Embryonic facial prominence (tissue), 1 donor: ENCODE results near the gene USP48.
"Not testable (repeated sequence)": the region's sequence is repeated elsewhere in the genome, so short reads cannot be mapped to it uniquely, and the experiment has no call there.

ENCODE experiments used
- DNase-seq: peaks from one replicate; pipeline ENCODE4 v3.0.0-alpha.2; 2016; ENCODE audit errors: extremely low spot score

USP48 gene

DNA sequence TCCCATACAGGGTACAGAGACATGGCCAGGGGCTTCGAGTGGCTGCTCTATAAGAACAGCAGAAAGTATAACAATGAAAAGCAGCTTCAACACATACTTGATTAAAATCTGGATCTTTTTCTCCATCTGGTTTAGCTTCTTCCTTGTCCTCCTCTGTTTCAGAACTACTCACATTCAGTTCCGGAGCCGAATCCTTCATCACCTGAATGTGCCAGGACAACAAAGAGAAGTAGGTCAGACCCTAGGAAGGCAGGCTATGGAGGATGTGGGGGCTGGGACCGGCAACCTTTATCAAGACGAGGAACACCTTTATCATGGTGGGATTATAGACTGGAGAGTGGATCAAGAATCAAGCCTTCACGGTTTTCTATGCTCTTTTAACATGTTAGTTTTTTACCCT, 81.5 kb downstream of the USP48 start:
- DNase-seq = no peak

DNA sequence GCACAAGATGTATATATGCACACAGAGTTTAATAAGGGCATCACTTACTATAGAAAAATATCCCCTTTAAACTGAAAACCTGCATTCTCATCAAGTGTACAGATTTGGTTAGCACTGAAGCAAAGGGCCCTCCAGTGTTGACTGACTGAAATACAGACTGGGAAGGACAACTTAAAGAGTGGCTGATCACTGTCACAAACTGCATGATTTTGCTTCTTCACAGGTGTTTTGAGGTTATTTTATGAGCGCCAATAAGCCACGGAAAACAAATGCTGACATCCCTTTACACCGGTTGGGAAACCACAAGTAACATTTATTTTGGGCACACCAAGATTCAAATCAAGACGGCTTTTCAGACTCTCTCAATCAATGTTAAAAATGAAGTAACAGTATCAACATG, 82.9 kb downstream of the USP48 start:
- DNase-seq = no peak

- no peak for DNase-seq
These were observed 86.0 kb downstream of the USP48 start for GRCh38 chr1:21696931-21697330.

- no peak for DNase-seq
These were observed 89.2 kb downstream of the USP48 start for GRCh38 chr1:21693732-21694131.

DNA sequence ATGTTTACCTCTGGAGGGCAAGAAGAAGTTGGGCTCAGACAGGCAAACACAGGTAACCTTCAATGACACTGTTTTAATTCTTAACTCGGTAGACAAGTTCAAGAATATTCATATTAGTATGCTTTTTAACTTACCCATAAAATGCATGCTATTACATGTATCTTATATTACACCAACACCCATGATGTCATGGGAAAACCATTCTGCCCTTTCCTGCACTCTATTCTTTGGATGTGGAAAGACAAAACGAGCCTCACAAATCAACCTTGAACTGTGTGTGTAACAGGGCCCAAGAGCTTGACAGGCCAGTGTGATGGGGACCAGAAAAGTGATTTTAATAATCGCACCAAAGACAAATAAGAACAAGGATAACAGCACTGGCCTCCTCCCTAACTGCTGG, 91.2 kb downstream of the USP48 start:
- no peak for DNase-seq

- no peak for DNase-seq
These were observed 93.1 kb downstream of the USP48 start for GRCh38 chr1:21689661-21690372.

DNA sequence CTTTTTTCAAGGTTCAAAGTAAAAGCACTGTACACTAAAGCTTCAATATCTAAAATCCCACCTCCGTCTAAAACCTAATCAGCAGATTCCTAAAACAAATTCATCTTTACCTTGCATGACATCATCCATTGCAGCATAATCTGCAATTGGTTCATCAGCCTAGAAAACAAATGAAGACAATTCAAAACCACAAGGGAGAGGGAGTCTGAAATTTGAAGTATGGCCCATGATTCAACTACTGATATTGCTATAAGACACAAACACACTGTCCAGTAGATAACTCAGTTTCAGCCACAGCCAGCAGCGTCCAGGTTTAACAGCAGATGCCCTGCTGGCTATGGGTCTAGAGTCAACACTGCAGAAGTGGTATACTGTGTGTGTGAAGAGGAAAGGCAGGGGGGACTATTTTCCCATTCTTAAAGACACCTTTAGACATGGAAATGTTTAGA, 95.8 kb downstream of the USP48 start:
- DNase-seq = no peak

GRCh38 chr1:21685946-21686678, 96.8 kb downstream of the USP48 start:
- DNase-seq = no peak

DNA sequence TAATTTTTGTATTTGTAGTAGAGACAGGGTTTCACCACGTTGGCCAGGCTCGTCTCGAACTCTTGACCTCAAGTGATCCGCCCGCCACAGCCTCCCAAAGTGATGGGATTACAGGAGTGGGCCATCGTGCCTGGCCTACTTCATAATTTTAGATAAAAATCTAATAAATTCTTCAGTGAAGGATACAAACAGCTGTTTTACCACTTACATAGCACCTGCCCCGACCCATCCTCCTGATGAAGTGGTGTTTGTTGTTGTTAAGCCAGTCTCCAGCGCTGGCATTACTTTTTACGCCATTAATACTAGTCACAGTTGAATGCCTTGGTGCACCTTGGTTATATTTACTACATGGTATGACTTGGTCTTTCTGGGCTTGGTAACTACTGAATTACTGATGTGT, 101.5 kb downstream of the USP48 start:
- DNase-seq = no peak

GRCh38 chr1:21680918-21681317, 102.0 kb downstream of the USP48 start:
- no peak for DNase-seq

GRCh38 chr1:21680381-21680780, 102.6 kb downstream of the USP48 start:
- no peak for DNase-seq

- DNase-seq = no peak
These were observed 105.8 kb downstream of the USP48 start for GRCh38 chr1:21677168-21677567.

GRCh38 chr1:21674957-21675356, 108.0 kb downstream of the USP48 start:
- no peak for DNase-seq

DNA sequence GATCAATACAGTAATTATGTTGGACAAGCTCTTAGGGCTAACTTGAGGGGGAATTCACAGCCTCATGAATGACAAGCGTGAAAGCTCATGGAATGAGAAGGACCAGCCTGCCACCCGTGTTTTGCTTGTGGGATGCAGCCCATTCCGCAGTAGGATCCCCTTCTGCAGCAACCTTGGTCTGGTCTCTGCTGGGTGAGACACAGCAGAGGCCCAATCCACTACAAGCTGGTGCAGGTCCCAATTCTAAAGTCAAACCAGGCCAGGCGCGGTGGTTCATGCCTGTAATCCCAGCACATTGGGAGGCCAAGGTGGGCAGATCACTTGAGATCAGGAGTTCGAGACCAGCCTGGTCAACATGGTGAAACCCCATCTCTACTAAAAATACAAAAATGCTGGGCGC, 109.1 kb downstream of the USP48 start:
- DNase-seq = not testable (repeated sequence)

DNA sequence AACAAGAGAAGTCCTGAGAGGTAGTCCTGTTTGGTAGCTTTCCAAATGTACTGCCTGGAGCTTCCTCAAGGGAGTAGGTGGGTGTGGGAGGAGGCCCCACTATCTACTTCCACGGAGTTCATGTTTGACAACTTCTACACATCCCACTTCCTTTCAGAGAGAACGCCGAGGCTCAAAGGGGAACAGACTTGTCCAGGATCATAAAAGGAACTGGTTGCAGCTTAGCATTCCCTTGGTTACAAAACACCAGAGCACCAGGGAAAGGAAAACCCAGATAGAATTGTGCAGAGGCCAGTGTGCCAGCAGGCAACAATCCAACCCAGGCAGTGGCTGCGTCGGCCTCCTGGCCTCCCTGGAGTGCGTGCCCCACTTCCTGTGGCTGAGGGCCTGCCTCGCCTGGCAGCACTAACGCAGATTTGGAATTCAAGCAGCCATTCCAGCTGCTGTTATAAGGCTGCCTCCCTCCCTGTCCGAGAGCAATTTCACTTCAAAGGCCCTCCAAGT, 109.6 kb downstream of the USP48 start:
- DNase-seq = no peak

DNA sequence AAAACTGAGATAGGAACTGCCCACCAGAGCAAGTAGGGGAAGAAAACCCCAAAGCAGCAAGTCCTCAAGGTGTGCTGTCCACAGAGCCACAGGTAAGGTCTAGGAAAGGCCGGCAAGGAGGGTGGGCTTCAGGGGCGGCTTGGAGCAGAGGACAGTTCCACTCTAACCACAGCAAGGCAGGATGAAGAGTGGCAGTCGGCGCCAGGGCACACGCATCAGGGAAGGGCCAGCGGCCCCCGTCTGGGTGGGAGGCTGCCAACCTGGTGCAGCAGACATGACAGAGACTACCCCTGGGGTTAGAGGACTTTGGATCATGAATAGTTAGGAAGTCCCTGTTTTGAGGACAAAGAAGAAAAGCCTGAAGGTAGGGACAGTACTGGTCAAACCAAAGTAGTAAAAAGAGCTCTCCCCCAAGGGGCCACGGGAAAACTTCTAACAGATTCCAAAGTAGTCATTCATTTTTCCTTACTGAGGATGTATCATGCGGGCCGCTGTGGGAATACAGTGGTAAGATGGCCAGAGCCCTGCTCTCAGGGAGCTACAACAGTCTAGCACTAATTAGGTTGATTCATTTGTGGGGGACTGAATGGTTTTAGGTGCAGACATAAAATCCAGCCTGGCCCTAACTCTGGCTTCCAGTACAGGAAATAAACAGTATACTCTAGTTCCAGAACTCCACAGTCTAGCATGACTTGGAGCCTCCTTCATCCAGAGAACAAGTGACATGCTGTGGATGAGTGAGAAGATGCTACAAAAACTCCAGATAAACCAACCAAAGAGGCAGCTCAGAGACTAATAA, 110.3 kb downstream of the USP48 start:
- no peak for DNase-seq

GRCh38 chr1:21671915-21672314, 111.0 kb downstream of the USP48 start:
- DNase-seq = no peak

DNA sequence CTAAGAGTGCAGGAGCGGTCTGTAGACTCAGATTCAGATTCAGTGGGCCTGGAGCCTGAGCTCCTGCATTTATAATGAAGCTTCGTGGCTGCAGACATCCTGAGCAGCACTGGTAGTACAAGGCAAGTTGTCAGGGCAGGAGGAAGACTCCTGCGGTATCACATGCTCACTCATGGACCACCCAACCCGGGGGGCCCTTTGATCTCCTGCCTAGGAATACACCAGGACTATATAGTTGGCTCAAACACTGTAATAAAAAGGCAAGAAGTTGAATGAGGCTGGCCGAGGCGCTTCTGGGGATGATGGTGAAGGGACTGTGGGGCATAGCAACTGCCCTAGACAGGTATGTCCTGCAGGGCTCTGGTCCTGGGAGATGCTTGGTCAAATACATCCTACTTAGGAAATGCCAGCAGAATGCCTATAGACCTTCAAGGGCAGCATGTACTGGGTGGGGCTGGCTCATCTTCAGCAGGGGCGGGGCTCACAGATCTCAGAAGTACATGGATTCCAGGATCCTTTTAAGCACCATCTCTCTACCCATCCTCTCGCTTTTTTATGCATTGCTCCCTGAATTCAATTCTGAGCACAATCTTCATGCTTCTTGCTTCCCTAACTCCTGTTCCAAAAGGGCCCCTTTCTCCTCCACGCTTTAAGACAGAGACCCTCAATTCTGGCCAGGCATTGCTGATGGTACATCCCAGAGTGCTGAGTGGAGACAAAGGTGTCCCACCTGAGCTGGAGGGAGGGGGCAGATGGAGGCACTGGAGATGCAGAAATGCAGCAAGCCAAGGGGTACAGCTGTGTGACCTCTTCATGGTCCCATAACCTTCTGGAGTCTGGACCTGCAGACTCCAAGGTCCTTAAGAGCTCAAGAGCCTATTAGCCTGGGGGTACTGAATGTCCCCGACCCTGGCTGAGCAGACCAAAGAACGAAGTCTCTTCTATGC, 111.7 kb downstream of the USP48 start:
- DNase-seq = no peak

GRCh38 chr1:21670059-21670881, 112.7 kb downstream of the USP48 start:
- no peak for DNase-seq
